GM19372 (cell line): ENCODE results near the gene TAF9.
"Not testable (repeated sequence)": the region's sequence is repeated elsewhere in the genome, so short reads cannot be mapped to it uniquely, and the experiment has no call there.

Experiments
- ATAC-seq: cut with Tn5 transposase; IDR thresholded peaks from one replicate; pipeline ENCODE4 v1.9.1; 2021; ENCODE audit warnings: mild to moderate bottlenecking, low read depth, moderate library complexity; ENCODE audit not compliant: unreplicated experiment

The TAF9 gene

GRCh38 chr5:69369340-69370121 lies at the start of gene TAF9, which contains the start of the genes AK6 and RAD17:
Gene TAF9 (minus strand): TSS chr5:69369520. CDS start chr5:69365737, 3,783 bp downstream.
Gene AK6 (minus strand): TSS chr5:69369520. CDS start chr5:69369490, 30 bp downstream.
Gene RAD17 (plus strand): TSS chr5:69369818. CDS start chr5:69372209, 2,391 bp downstream.
- ATAC-seq, result peak; percentile 90

GRCh38 chr5:69418554-69418953 lies 49.2 kb upstream of the TAF9 start:
- no peak for ATAC-seq

GRCh38 chr5:69416699-69417098 lies 47.4 kb upstream of the TAF9 start:
- no peak for ATAC-seq

GRCh38 chr5:69416180-69416579 lies 46.9 kb upstream of the TAF9 start:
- ATAC-seq, result no peak

- no peak for ATAC-seq
These were observed 46.3 kb upstream of the TAF9 start for GRCh38 chr5:69415584-69415958.

GRCh38 chr5:69414885-69415583 lies 45.7 kb upstream of the TAF9 start, which contains the start of gene MARVELD2:
Gene MARVELD2 (plus strand): TSS chr5:69415116. CDS start chr5:69419386, 4,270 bp downstream.
- ATAC-seq, result peak; percentile 67

GRCh38 chr5:69404659-69405330 lies 35.5 kb upstream of the TAF9 start:
- ATAC-seq, result no peak

- ATAC-seq, result no peak
These were observed 9.1 kb upstream of the TAF9 start for GRCh38 chr5:69378376-69378775.

- peak; percentile 74 for ATAC-seq
These were observed 5.7 kb upstream of the TAF9 start for GRCh38 chr5:69374911-69375446.

- ATAC-seq, result no peak
These were observed 3.1 kb upstream of the TAF9 start for GRCh38 chr5:69372394-69372793.

GRCh38 chr5:69370335-69370734 lies 1.0 kb upstream of the TAF9 start:
- not testable (repeated sequence) for ATAC-seq

- ATAC-seq, result no peak
These were observed 621 bp downstream of the TAF9 start for GRCh38 chr5:69368458-69369339.

- ATAC-seq, result no peak
These were observed 1.5 kb downstream of the TAF9 start for GRCh38 chr5:69367697-69368279.

GRCh38 chr5:69364850-69365249 lies 4.5 kb downstream of the TAF9 start:
- ATAC-seq, result no peak

GRCh38 chr5:69364414-69364813 lies 4.9 kb downstream of the TAF9 start:
- ATAC-seq, result no peak

GRCh38 chr5:69360442-69360841 lies 8.9 kb downstream of the TAF9 start:
- no peak for ATAC-seq

GRCh38 chr5:69359699-69360098 lies 9.6 kb downstream of the TAF9 start:
- ATAC-seq, result no peak

- no peak for ATAC-seq
These were observed 18.7 kb downstream of the TAF9 start for GRCh38 chr5:69350664-69351063.

- ATAC-seq, result no peak
These were observed 26.2 kb downstream of the TAF9 start for GRCh38 chr5:69343083-69343482.
